Measurements from ENCODE around the gene OTUD7B. TPM values are rescaled to one million over a fixed set of nuclear protein-coding genes. Genes with fewer than 3 reads are reported as not detected.
"Not testable (repeated sequence)": the region's sequence is repeated elsewhere in the genome, so short reads cannot be mapped to it uniquely, and the experiment has no call there.

Gene OTUD7B
- total RNA-seq, 1 experiment from 2014 or later = 18.9 TPM

DNA sequence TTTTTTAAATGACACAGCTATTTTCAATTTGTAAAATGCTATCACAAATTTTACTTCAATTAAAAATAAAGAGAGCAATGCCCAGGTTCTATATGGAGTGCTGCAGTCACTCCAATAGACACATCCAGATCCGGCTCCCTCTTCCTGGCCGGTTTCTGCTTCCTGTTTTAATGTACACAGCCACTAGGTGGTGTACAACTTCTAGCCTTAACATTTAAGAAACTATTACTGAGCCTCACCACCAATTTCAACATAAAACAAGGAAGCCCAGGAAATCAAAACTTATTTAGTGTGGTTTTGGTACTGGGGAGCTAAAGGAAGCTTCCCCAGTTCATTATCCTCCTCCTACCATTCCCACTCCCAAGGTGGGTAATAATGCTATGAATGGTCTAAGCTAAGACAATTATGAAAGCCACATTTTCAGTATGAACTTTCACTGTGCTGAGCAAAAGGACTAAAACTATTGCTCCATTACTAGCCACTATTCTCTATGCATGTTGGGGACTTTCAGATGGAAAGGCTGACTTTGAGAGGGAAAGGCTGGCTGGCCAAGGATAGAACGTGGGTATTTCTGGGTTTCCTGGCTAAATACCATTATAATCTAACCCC is 48.4 kb downstream of the OTUD7B start:
- peak; percentile 78 for DNase-seq (ENCODE audit: extremely low read depth, low read depth)

DNA sequence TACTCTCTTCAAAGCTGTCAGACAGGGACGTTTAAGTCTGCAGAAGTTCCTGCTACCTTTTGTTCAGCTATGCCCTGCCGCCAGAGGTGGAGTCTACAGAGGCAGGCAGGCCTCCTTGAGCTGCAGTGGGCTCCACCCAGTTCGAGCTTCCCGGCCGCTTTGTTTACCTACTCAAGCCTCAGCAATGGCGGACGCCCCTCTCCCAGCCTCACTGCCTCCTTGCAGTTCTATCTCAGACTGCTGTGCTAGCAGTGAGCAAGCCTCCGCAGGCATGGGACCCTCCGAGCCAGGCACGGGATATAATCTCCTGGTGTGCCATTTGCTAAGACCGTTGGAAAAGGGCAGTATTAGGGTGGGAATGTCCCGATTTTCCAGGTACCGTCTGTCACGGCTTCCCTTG is 53.0 kb downstream of the OTUD7B start:
- DNase-seq (ENCODE audit: extremely low read depth, low read depth) = not testable (repeated sequence)

GRCh38 chr1:149949911-149950310 is 60.6 kb downstream of the OTUD7B start:
- no peak for DNase-seq (ENCODE audit: extremely low read depth, low read depth)

- no peak for DNase-seq (ENCODE audit: extremely low read depth, low read depth)
These were observed 65.3 kb downstream of the OTUD7B start for GRCh38 chr1:149945206-149945605.

DNA sequence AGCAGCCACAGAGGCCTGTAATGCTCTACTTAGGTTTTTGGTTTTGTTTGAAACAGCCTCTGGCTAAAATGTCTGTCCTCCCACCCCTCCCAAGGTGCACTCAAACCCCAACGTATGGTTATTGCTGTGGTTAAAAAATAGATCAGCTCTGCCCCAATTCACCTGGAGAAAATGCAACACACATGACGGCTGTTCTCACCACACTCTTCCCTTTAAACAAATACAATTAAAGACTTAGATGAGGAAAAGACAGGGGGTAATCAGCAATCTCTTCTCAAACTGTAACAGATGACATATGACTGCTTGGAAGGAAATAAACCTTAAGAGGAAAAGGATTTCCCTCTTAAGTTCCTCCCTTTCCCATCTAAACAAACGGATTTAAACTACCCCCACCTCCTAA is 67.6 kb downstream of the OTUD7B start:
- no peak for DNase-seq (ENCODE audit: extremely low read depth, low read depth)

- DNase-seq (ENCODE audit: extremely low read depth, low read depth) = peak; percentile 57
These were observed 68.3 kb downstream of the OTUD7B start for GRCh38 chr1:149942207-149942606.

DNA sequence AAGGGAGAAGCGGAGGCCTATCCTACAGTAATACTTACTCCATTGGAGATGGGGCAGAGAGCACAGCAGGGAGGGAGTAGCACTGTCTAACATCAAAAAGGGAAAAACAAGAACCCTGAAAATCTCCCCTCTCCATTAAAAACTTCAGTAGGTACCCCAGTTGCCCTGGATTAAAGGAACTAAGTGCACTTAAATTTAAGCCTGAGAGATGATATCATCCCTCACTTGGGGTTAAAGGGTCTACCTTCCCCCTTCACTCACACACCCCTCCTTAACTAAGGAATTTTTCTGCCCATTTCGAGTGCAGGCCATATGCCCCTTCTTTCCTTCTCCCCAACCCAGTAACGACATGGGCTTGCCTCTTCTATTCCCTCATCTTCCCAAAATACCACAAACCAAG is 70.1 kb downstream of the OTUD7B start:
- no peak for DNase-seq (ENCODE audit: extremely low read depth, low read depth)

GRCh38 chr1:149938668-149939003 is 71.9 kb downstream of the OTUD7B start:
- not testable (repeated sequence) for DNase-seq (ENCODE audit: extremely low read depth, low read depth)

DNA sequence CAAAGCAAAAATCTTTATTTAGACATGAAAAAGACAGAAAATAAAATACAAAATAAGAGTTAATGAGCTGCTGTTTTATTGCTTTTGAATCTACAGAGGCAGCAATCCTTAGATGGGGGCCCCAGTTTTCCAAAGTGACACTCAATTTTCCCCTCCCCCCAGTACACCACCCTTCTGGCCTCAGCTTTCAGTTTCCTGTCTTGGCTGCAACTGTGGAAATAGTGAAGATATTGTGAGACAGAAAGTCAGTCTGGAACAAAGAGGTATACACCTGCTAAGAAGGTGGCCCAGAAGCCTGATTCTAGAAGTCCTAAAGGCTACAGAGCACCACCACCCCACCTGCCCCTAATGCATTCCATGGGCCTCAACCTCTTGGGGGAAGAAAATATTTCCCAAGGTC is 72.8 kb downstream of the OTUD7B start:
- no peak for DNase-seq (ENCODE audit: extremely low read depth, low read depth)

- DNase-seq (ENCODE audit: extremely low read depth, low read depth) = peak; percentile 51
These were observed 73.4 kb downstream of the OTUD7B start for GRCh38 chr1:149936992-149937705.

- DNase-seq (ENCODE audit: extremely low read depth, low read depth) = peak; percentile 30
These were observed 74.1 kb downstream of the OTUD7B start, which contains the start of gene MTMR11 for GRCh38 chr1:149936170-149936991. TSS of gene MTMR11 (minus strand) at chr1:149936879. CDS start at chr1:149936647, 232 bp downstream.

DNA sequence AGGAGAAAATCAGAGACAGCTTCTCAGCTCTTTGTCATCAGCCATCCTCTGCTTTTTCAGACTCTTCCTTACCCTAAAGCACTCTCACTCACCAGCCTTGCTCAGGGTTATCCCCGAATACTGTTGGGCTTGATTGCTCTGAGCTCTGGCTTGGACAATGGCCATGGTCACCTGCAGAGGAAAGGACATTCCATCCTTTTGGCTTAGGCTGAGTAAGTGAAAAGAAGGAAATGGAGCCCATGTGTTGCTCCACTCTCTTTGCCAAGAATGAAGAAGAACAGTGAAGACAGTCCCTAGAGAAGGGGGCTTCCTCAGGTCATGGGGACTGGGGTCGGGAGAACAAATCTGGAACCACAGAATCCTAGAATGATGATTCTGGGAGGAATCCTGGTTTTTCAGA is 76.2 kb downstream of the OTUD7B start:
- no peak for DNase-seq (ENCODE audit: extremely low read depth, low read depth)

DNA sequence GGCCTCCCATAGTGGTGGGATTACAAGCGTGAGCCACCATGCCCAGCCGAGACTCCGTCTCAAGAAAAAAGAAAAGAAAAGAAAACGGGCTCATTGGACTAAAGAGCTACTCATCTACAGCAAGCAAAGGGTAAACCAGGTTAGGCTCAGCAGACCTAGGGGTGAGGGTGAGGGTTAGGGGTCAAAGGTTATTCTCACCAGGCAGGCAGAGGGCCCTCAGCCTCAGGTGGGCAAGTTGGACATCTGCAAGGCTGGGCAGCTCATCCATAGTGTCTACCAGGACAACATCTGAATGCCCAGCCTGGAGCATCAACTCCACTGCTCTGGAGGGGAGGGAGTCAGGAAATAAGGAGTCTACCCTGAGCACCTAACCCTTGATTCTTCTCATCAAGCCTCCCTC is 77.3 kb downstream of the OTUD7B start:
- DNase-seq (ENCODE audit: extremely low read depth, low read depth) = no peak

- DNase-seq (ENCODE audit: extremely low read depth, low read depth) = no peak
These were observed 78.1 kb downstream of the OTUD7B start for GRCh38 chr1:149932474-149932873.

- DNase-seq (ENCODE audit: extremely low read depth, low read depth) = no peak
These were observed 79.2 kb downstream of the OTUD7B start for GRCh38 chr1:149931212-149931790.

DNA sequence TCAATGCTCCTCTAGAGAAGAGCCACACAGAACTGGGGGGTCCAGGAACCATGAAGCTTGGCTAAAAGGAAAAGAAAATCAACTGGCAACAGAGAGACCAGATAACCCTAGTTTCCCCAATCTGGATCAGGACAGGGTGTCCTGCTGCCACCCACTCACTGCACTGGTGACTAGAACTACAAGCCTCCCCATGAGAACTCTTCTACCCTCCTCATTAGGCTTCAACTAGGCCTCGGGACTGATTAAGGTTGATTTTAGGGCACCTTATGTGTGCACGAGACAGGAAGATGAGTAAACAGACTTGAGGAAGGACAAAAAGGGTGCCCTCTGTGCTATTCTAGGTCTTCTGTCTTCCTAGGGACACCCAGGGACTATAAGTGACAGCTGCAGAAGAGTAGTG is 80.7 kb downstream of the OTUD7B start:
- no peak for DNase-seq (ENCODE audit: extremely low read depth, low read depth)

DNA sequence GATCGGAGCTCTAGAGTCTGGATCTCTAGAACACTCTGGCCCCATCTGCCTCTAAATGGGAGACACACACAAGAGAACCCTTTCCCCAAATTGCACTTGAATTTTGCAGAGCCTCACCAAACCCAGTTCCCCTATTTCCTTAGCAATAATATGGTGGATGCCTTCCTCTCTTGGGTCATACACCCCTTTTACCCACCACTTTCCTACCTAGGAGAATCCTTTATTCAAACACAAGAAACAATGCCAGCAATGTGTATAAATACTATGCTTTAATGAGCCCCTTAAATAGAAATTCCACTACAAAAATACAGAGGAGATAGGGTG is 82.2 kb downstream of the OTUD7B start:
- DNase-seq (ENCODE audit: extremely low read depth, low read depth) = no peak

DNA sequence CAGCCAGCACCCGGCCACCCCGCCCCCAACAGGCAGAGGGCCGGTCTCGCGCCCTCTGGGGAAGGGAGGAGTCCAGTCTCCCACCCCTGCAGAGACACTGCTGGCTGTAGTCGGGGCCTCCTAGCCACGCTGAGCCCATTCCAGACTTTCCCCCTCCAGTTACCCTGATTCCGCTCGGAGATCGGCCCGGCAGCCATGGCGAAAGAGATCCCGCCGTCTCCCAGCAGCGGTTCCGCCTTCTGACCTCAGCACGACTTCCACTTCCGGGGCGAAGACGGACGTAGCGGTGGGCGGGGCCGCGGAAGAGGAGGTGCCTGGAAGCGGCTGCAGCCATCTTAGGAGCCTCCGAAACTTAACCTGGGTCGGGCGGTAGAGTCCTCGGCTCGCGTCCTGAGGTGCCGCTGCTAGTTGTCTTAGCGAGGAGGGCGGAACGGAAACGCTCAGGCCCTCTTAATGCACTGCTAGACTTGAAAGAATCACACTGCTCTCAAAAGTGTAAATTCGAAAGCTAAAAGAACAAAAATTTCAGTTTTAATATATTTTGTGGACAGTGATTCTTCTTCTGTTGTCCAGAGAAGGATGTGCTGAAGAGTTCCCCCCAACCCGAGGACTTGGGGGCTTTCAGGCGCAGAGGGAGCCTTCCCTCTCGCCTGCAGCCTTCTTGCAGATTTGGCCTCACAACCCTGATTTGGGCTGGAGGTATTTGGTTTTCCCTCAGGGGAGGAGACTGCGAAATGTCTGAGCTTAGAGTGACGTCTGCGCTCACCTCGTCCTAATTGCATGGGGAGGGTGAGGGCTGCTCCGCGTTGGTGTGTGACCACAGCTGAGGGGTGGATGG is 82.7 kb downstream of the OTUD7B start, which contains the start of gene SF3B4:
Gene SF3B4, minus strand, starts transcription at position 241 of the 838 bp plus-strand sequence. Its CDS starts 44 bp downstream, at position 197.
- peak; percentile 94 for DNase-seq (ENCODE audit: extremely low read depth, low read depth)

- DNase-seq (ENCODE audit: extremely low read depth, low read depth) = no peak
These were observed 83.4 kb downstream of the OTUD7B start for GRCh38 chr1:149927056-149927562.

GRCh38 chr1:149926296-149926695 is 84.2 kb downstream of the OTUD7B start:
- no peak for DNase-seq (ENCODE audit: extremely low read depth, low read depth)
